HTR-8/SVneo (cell line): ENCODE results near the gene AGBL4.

Experiments
- DNase-seq: peaks from one replicate; pipeline ENCODE4 v3.0.0; 2011; ENCODE audit warnings: low spot score, mixed read lengths; ENCODE audit not compliant: insufficient read length
- FAIRE-seq: peaks from 2 replicates; lab custom pipeline; 2011; peaks lifted over from hg19 to GRCh38; lab: Jason Lieb, UNC

AGBL4 gene

GRCh38 chr1:48803474-48803873 is 1220.3 kb downstream of the AGBL4 start:
- DNase-seq (no peak), FAIRE-seq (no peak)

GRCh38 chr1:48794816-48795215 is 1228.9 kb downstream of the AGBL4 start:
- FAIRE-seq = no peak

GRCh38 chr1:48793863-48794262 is 1229.9 kb downstream of the AGBL4 start:
- no peak for DNase-seq
- FAIRE-seq = no peak

More at GRCh38 chr1:48794816-48795215, 1228.9 kb downstream of the AGBL4 start:
- no peak for DNase-seq

GRCh38 chr1:48792961-48793360 is 1230.8 kb downstream of the AGBL4 start:
- FAIRE-seq = no peak

DNA sequence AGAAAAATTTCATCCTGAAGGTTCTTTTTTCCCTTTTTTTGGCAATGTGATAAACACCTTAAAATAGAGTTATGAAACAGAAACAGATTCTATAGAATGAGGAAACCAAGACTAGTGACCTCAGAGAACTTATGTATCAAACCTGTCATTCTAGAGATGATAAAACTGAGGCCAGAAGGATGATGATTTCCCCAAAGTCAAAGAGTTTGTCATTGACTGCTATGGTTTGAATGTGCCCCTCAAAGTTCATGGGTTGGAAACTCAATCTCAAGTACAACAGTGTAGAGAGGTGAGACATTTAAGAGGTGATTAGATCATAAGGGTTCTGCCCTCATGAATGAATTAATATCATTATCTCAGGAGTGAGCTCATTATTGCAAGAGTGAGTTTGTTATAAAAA is 1233.4 kb downstream of the AGBL4 start:
- no peak for DNase-seq
- FAIRE-seq = no peak

More at GRCh38 chr1:48792961-48793360, 1230.8 kb downstream of the AGBL4 start:
- DNase-seq = no peak

DNA sequence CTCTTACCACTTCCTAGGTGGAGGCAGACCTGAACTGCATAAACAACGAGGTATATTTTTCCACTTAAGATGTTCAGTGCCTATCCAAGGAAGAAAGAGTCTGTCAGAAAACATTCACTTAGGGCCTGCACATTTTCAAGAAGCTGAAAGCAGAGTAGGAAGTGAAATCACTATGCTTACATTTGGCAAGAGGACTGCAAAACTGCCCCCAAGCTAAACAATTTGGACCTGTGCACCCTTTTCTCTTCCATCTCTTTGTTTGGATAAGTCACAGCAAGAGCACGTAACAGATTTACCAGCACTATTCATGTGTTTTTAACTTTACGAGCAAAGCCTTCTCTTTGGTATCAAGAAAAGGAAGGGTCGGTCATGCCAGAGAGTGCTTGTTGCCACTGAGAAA is 1233.9 kb downstream of the AGBL4 start:
- DNase-seq (no peak), FAIRE-seq (no peak)

DNA sequence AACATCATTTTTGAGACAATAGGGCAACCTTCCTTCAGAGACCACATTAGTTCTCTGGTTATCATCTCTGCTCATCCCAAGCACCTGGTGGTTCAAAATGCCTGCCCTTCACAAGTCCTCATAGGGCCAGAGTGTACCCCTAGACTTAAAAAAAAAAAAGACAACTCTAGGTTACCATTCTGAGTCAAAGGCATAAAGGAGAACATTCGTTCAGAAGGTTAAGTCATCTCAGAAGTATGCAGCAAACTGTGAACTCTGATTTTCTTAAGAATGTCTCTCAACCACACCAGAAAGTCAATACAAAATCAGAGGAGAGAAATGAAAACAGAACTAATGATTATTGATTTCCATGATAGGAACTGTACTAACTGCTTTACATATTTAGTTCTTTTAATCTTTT is 1237.9 kb downstream of the AGBL4 start:
- no peak for FAIRE-seq

DNA sequence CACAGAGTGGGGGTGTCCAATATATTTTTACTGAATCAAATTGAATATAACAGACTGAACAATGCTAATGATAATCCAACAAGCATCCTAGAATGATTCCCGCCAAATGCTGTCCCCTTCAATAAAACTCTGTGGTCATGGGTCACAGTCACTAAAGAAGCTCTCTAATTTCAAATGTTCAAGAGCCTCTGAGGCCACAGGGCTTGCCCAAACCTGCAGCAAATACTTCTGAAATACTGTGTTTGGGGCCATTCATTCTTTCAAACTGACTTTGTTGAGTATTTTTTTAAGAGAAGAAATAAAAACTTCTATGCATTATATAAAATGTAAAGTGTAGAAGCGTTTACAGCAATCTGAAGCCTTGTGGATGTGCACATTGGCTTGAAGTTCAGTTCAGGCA is 1239.5 kb downstream of the AGBL4 start:
- DNase-seq (no peak), FAIRE-seq (no peak)

More for the DNA sequence above, 1237.9 kb downstream of the AGBL4 start:
- no peak for DNase-seq

DNA sequence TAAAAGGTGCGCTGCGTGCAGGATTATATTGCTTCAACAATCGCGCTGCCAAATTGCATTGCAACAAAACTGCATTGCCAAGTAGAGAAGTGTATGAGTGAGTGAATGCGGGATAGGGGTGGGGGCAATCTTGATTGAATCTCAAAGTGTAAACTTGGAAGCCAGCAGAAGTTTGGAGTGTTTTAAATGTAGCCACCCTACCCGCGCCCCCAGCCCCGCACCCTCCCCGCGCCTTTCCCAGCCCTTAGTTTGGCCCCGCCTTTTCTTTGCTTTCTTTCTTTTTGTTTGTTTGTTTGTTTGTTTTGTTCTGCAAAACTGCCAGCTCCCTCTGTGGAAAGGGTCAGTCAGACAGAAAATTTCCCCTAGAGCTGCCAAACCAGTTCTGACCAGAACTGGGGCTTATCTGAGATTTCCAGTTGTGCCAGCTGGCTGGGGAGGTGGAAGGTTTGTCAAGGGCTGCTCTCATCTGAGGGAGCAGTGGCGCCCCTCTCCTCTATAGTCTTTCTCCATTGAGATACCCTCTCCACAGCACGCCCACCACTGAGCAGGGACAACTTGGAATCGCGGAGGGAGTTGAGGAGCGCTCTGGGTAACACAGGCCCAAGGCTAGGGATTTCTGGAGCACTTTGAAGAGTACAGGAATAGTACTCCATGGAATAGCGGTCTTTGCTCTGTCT is 1246.4 kb downstream of the AGBL4 start:
- FAIRE-seq = no peak
- no peak for DNase-seq

GRCh38 chr1:48776393-48777218 is 1247.1 kb downstream of the AGBL4 start, which contains the start of gene BEND5:
TSS of gene BEND5 (minus strand) at chr1:48776891. CDS start at chr1:48776831, 60 bp downstream.
- DNase-seq (peak; percentile 11), FAIRE-seq (no peak)

DNA sequence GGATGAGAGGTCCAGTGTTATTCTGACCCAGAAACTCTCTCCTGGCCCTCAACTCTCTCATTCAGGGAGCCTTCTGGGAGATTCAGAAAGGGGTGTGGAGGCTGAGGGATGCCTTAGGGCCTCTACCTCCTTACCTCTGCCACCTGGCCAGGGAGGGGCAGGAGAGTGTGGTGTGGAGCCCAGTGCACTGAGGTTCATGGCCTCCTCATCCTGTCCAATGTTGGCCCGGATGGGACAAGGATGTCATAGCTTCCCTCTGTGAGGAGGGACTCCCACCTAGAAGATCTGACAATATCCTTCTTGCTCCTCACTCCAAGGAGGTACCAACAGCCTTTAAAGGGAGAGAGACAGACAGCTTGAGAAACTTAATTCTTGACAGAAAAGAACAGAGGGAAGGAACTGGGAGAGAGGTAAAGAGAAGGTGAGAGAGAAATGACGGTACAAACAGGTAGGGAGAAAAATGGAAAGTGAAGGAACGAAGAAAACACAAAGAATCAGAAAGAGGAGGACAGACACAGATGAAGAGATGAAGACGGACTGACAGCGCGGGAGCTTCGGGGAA is 1247.8 kb downstream of the AGBL4 start:
- FAIRE-seq (no peak), DNase-seq (no peak)

DNA sequence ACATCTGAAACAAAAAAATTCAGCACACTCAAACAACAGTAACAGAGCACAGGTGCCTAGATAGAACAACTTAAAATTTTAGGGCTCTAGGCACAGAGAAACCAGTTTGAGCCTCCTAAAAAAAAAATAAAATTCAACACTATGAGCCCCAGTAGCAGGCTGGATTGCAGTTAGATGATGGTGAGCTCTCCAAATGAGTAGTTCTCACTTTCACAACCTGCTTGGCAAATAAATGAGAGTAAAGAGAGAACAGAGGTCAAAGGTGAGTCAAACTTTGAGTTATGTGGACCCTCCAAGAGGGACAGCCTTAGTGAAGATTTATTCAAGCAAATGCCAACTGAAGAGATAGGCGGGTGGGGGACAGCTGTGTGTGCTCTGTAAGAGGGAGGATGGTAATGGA is 1250.6 kb downstream of the AGBL4 start:
- FAIRE-seq = no peak
- DNase-seq = no peak

DNA sequence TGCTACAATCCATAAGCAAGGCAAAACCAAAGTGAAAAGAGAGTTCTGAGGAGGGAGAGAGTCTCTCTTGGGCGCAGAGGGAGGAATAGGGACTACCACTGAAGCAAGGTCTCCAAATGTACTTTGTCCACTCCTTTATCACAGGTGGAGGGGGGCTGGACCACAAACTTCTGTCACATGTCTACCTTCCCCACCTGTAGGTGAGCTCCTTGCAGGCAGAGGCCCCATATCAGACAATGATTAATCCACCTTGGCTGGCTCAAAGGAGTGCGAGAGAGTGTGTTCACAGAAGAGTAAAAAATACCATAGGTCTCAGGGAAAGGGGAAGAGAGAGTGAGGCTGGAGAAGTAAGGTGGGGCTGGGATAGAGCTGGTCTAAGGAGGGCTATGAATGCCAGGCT is 1251.5 kb downstream of the AGBL4 start:
- DNase-seq = no peak
- no peak for FAIRE-seq

GRCh38 chr1:48771561-48771960 is 1252.2 kb downstream of the AGBL4 start:
- DNase-seq = no peak
- FAIRE-seq = no peak

DNA sequence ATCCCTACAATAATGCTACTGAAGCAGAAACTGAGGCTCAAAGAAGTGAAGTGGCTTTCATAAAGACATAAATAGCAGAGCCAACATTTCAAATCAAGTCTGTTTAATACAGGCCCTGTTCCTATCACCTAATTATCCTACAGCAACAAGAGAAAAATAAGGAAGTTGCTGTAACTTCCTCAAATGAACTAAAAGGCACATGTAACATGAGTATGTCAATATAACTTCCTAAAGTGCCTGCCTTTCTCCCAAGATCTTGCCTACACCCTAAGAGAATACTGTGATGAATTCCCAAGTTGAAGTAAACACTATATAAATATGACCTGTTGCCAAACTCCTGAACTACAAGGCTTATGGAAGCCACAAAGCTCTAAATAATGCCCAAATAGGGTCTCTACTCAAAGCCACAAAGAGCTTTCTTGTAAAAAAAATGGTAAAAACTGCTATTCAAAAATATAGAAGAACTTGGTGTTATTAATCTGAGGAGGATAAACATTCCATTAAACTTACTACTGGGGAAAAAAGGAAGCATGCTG is 1255.7 kb downstream of the AGBL4 start:
- FAIRE-seq (no peak), DNase-seq (no peak)

DNA sequence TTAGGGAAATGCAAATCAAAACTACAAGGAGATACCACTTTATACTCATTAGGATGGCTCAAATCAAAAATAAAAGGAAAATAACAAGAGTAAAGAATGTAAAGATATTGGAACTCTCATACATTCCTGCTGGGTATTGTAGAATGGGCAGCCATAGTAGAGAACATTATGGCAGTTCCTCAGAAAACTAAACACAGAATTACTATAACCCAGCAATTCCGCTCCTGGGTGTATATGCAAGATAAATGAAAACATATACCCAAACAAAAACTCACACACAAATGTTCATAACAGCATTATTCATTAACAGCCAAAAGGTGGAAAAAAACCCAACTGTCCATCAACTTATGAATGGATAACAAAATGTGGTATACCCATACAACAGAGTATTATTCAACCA is 1258.4 kb downstream of the AGBL4 start:
- FAIRE-seq = no peak
- no peak for DNase-seq

- FAIRE-seq (no peak), DNase-seq (no peak)
These were observed 1261.8 kb downstream of the AGBL4 start for GRCh38 chr1:48761986-48762385.

DNA sequence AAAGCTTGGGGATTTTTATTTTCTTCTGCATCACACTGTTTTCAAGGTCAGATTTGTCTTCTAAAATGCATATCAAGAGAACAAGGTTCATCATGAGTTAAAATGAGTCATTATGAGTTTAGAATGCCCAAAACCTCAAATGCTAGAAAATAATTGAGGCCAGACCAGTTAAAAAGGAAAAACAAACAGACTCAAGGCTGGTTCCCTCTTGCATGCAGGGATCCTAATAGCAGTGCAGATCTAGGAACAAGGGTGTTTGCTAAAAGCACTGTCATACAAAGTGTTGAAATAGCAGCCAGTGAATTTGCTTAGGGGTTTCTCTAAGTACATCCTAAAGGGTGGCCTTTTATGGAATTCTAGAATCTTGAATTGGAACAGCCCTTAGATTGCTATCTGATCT is 1262.3 kb downstream of the AGBL4 start:
- FAIRE-seq (no peak), DNase-seq (no peak)

DNA sequence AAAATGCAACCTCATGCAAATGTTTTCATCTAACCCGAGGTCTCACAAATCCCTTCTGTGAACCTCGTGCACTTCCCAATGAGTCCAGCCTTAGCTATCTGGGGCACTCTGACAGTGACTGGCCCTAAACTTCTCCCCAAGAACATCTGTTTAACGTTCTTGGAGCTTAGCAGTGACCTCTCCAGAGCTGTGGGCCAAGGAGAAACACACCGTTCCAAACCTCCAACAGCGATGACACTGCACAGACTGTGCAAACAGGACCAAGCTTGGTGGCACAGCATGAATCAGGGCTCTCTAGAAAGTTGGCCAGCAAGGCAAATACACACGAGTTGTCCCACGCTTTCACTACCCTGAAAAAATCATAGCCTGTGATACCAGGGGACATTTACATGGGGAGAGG is 1262.9 kb downstream of the AGBL4 start:
- DNase-seq = no peak
- no peak for FAIRE-seq

DNA sequence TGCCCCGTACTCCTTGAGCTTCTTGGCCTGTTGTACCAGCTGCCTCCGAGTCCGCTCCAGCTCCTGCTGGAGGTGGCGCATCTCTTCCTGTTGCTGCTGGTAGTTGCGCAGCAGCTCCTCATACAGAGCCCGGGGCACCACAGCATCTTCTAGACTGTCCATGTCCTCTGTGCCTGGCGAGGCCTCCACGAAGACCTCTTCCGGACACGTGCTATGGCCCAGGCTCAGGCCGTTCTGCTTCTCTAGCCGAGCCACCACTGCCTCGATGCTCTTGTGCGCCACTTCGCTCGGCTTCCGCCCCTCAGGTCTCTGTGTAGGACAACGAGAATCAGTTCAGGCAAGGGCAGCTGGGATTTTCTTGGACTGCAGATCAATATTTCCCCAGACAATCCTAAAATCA is 1264.8 kb downstream of the AGBL4 start:
- FAIRE-seq = no peak
- no peak for DNase-seq

- DNase-seq (no peak), FAIRE-seq (no peak)
These were observed 1266.4 kb downstream of the AGBL4 start for GRCh38 chr1:48757363-48757762.
